HG03025 (cell line): ENCODE results near the gene KIAA1958.

ENCODE experiments used
- ATAC-seq: cut with Tn5 transposase; IDR thresholded peaks from one replicate; pipeline ENCODE4 v1.9.1; 2021; ENCODE audit warnings: mild to moderate bottlenecking, moderate library complexity; ENCODE audit not compliant: unreplicated experiment, low FRiP score

KIAA1958 gene

GRCh38 chr9:112553256-112553826 is 66.7 kb downstream of the KIAA1958 start:
- no peak for ATAC-seq

DNA sequence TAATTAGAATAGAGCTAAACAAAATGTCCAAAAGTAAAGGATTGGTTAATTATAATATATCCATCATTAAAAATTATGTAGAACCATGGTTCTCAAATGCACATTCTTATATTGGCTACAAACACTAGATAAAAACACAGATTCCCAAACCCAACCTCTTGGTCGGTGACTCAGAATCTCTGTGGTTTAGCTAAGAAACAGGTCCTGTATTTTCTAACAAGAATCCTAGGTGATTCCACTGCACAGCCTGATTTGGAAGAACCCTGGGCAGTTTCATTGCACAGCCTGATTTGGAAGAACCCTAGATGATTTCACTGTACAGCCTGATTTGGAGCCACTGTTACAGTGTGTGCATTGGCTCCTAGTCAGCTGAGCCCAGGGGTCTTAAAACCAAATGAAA is 67.9 kb downstream of the KIAA1958 start:
- ATAC-seq, result no peak

GRCh38 chr9:112555101-112555643 is 68.5 kb downstream of the KIAA1958 start:
- ATAC-seq, result no peak

- no peak for ATAC-seq
Observed at GRCh38 chr9:112555844-112556482, 69.3 kb downstream of the KIAA1958 start.

DNA sequence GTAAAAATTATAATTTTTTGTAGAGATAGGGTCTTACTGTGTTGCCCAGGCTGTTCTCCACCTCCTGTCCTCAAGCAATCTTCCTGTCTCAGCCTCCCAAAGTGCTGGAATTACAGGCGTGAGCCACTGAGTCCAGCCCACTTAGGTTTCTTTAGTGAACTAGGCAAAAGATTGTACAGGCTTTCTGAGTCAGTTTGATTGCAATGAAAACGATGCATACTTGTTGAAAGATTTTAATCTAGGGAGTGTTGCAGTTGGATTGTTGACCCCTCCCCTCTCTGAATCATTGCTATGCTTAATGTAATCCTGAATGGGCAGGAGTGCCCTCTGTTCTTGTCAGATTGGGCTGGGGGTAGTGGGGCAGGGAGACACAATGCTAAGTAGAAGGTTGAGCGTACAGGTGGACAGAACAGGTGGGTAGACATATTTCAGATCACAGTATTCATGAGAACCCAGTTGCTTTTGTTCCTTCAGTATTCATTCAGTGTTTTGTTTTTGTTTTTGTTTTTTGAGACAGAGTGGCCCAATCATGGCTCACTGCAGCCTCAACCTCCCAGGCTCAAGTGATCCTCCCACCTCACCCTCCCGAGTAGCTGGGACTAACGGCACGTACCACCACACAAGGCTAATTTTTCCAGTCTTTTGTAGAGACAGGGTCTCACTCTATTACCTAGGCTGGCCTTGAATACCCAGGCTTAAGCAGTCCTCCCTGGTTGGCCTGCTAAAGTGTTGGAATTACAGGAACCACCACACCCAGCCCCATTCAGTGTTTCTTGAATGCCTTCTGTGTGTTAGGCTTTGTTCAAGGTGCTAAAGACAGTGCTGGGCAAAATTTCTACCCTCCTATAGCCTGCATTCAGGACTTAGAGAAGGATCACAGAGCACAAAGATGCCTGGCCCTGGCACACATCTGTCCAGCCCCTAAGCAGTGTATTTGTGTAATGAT is 70.1 kb downstream of the KIAA1958 start:
- no peak for ATAC-seq

DNA sequence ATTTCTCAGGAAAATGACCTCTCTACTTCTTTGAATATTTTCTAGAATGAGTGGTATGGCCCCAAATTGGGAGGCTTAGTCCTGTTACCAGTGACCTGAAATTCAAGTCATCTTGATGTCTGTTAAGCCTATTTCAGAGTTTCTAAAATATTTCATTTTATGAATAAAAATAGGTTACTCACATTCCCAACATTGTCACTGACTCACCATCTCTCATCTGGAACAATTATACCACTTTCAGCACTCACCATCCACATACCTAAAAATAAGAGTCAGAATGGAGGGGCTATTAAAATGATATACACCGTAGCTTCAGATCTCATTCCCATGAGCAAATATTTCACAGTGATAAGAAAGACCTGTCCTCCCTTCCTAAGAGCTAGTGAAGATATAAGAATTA is 71.8 kb downstream of the KIAA1958 start:
- no peak for ATAC-seq

DNA sequence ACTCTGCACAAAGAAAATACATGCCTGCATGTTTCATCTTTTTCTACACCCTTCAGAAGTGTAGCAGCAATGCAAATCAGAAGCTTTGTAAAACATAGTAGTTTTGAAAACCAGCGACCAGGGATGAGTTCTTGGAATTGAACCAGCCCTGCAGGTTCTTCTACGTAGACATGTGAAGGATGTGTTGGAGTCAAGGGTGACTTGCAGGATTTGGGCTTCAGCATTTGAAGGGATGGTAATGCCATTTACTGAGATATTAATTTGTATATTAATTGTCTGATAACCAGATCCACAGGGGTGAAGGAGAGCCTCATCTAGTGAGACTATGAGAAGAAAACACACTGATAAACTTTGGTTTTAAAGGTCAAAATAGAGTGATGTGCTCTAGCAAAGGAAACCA is 72.4 kb downstream of the KIAA1958 start:
- no peak for ATAC-seq

DNA sequence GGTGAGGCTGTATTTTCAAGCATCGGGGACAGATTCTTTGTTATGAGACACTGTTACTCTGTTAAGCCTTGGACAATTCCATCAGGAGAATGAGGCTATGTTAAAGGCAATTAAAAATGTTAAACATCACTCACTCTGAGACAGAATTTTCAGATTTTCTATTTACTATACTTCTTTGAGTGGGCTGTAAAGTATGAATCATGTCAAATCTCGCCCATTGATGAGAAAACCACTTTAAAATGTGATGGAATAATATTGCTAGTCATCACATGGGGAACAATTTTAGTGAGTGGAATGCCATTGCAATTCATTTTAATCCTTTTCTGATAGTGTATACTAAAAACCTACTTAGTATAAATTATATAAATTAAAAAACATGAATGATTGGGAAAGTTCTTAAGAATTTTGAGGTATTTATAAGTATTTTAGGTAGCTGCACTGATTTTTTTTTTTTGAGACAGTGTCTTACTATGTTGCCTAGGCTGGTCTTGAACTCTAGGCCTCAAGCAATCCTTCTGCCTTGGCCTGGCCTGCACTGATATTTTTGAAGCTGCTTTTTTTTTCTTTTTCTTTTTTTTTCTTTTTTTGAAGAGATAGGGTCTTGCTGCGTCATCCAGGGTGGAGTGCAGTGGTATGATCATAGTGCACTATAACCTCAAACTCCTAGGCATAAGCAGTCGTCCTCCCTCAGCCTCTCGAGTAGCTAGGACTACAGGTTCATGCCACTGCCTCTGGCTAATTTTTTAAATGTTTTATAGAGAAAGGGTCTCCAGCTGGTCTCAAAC is 73.2 kb downstream of the KIAA1958 start:
- no peak for ATAC-seq

GRCh38 chr9:112562235-112562958 is 75.8 kb downstream of the KIAA1958 start:
- no peak for ATAC-seq

- ATAC-seq, result no peak
Observed at GRCh38 chr9:112569186-112569585, 82.6 kb downstream of the KIAA1958 start.

DNA sequence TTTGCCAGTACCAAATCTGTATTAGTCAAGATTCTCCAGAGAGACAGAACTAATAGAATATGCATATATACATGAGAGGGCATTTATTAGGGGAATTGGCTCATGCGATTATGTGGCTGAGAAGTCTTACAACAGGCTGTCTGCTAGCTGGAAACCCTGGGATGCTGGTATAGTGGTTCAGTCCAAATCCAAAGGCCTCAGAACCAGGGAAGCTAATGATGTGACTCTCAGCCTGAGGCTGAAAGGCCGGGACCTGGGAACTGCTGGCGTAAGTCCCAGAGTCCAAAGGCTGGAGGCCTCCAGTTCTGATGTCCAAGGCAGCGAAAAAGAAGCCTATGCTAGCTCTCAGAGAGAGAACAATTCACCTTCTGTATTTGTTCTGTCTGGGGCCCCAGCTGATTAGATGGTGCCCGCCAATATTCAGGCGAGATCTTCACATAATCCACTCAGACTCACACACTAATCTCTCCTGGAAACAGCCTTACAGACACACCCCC is 84.1 kb downstream of the KIAA1958 start:
- ATAC-seq, result no peak

- ATAC-seq, result no peak
Observed at GRCh38 chr9:112571624-112572355, 85.2 kb downstream of the KIAA1958 start.

DNA sequence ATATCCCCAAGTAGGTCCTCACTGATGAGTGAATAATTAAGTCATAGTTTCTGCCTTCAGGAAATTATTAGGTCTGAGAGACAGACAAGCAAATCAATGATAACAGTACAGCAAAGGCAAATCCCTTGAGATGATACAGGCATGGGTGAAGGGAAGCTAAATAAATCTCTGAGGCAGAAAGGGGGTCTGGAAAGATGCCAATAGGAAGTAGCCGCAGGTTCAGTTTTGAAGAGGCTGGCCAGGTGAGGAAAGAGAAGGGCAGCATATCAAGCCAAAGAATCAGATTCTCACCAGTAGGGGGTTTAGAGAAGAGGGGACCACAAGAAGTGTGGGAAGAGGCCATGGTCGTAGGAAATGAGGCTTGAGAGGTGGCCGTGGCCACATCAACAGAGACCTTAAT is 85.8 kb downstream of the KIAA1958 start:
- no peak for ATAC-seq

DNA sequence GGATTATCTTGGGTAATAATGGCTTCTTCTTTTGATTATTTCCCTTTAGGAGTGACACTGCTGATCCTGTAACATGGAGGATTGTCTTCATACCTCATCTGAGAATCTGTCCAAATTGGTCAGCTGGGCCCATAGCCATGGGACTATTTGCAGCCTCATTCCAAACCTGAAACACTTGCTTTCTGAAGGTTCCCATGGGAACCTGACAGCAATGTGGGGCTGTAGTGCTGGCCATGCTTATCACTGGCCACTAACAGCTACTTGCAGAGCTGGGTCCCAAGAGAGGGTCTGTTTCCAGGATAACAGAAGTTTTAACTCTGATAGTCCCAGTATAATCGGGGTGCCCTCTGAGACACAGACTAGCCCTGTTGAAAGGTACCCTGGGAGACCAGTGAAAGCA is 87.4 kb downstream of the KIAA1958 start:
- ATAC-seq, result no peak

- ATAC-seq, result no peak
Observed at GRCh38 chr9:112575107-112575506, 88.5 kb downstream of the KIAA1958 start.

GRCh38 chr9:112581469-112582176 is 95.0 kb downstream of the KIAA1958 start:
- ATAC-seq, result no peak

DNA sequence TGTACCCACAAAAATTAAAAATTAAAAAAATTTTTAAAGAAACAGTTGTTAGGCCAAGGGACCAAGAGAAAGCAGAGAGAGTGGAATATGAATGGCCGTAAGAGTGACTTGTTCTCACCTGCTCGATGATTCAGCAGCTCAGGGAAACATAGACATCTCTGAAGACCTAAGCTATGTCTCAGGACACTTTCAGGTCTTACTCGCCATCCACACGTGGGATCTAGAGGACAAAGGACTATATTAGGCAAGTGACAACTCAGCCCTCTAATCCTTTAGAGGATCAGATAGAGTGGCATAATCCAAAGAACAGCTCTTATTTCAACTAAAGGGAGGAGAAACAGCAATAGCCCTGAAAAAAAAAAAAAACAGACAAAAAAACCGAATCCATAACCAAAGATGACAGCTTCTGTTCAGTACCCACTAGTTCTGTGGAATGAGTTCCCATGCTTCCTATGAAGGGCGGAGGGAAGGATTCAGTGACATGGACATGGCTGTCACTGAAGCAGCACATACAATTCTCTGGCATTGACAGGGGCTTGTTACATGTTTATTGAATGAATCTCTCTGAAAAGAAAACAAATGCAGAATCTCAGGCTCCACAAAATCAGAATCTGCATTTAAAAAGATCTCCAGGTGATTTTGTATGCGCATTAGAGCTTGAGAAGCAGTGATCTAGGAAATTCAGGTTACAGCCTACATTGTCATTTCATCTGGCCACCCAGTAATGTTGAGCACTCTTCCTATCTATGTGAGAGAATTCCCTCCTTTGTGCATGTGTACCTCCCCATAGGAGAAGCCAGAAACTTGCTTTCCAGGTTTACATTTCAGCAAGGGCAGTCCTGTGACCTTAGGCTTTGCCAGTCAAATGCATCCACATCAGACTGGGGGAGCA is 96.0 kb downstream of the KIAA1958 start:
- no peak for ATAC-seq
